Body of pancreas (tissue), 4 donors: ENCODE data around the gene SLC15A4. TPM values are rescaled to one million over a fixed set of nuclear protein-coding genes. Genes with fewer than 3 reads are reported as not detected.

Source experiments
- ATAC-seq: fragments of 150-250 bp; one replicate; pipeline ENCODE4 v1.9.1; 2016
- DNase-seq, 4 donors: peaks; one replicate each; pipeline ENCODE4 v3.0.0-alpha.2; 2019
- H3K27ac ChIP-seq, 4 donors: fragments of 200-600 bp; sonication (generic); 1 replicate in 3 of 4; 2 replicates in 1 of 4; pipeline versions ENCODE4 v1.5.1 to v1.6.1; 2016 to 2019; ENCODE audit warnings: mild to moderate bottlenecking in 1 of 4, mixed read lengths in 1 of 4, moderate library complexity in 1 of 4
- H3K27me3 ChIP-seq, 2 donors: fragments of 200-600 bp; sonication (generic); one replicate each; pipeline ENCODE4 v1.6.0; 2016; ENCODE audit warnings: mild to moderate bottlenecking in 1 of 2
- H3K36me3 ChIP-seq, 2 donors: fragments of 200-600 bp; sonication (generic); replicated peaks in 1 of 2; 2 replicates each; pipeline ENCODE4 v1.5.1; 2016; ENCODE audit warnings: low read depth in 2 of 2; ENCODE audit not compliant: insufficient read depth in 1 of 2
- H3K4me1 ChIP-seq: fragments of 200-600 bp; sonication (generic); one replicate; pipeline ENCODE4 v1.6.0; 2016
- H3K4me3 ChIP-seq, 2 donors: fragments of 200-600 bp; sonication (generic); 1 replicate in 1 of 2; 2 replicates in 1 of 2; pipeline ENCODE4 v1.5.1; 2016 to 2019
- H3K9me3 ChIP-seq, 3 donors: fragments of 200-600 bp; sonication (generic); 1 replicate in 2 of 3; 2 replicates in 1 of 3; pipeline ENCODE4 v1.5.1; 2016
- CTCF ChIP-seq, 7 experiments: fragments of 450-650 bp in 4 of 7; fragments of 200-600 bp in 3 of 7; sonication (generic) in 3 of 7; IDR thresholded peaks; one replicate each; pipeline ENCODE4 v1.5.1; 2016 to 2019; ENCODE audit warnings: antibody characterized with exemption in 7 of 7
- POLR2A ChIP-seq, 3 donors: fragments of 450-650 bp; IDR thresholded peaks; one replicate each; pipeline ENCODE4 v1.6.1; 2016; ENCODE audit warnings: antibody characterized with exemption in 3 of 3, mild to moderate bottlenecking in 2 of 3
- WGBS, 2 donors: methylation state at CpG; one replicate each; pipeline ENCODE4 v1.1.5; 2017; 5-methylcytosine and 5-hydroxymethylcytosine counted together
- intact Hi-C: fragments of 100-400 bp; cut with DNase I; formaldehyde crosslinking; loops from one replicate; pipeline ENCODE4 v1.15.1; 2023
- total RNA-seq, 2 donors: library from RNA; depleted of rRNA; stranded (reverse); fragments of >200 nt; gene quantifications; one replicate each; pipeline ENCODE4 v1.1.0, GENCODE V29; 2016

SLC15A4 gene
- total RNA-seq, 2 donors from 2014 or later = 14.5 to 21.0 TPM

- 34% methylated on average over 4 of the region's 4 CpGs for WGBS, 2 donors
- no peaks in the 10 kb centered on the region for H3K9me3 ChIP-seq
- DNase-seq (no peak), ATAC-seq (no peak)
- H3K27ac ChIP-seq = no peak overlapping the region
- H3K27me3 ChIP-seq = peaks cover 0 to 4% of the 10 kb centered on the region in 2 donors
- no peak overlapping the region for H3K4me3 ChIP-seq
- no peaks in the 10 kb centered on the region for H3K4me1 ChIP-seq
- H3K36me3 ChIP-seq = no peaks in the 10 kb centered on the region
- intact Hi-C loops = no loop called here
- no peak for TF ChIP-seq POLR2A (IDR thresholded peaks at IDR 0.05)
- TF ChIP-seq CTCF (IDR thresholded peaks at IDR 0.05) = no peak
Observed at GRCh38 chr12:128761379-128761790, 62.4 kb downstream of the SLC15A4 start.

- DNase-seq (no peak), ATAC-seq (no peak)
- TF ChIP-seq CTCF (IDR thresholded peaks at IDR 0.05) (no peak), POLR2A (IDR thresholded peaks at IDR 0.05) (no peak)
- Histone ChIP-seq H3K4me1 (no peaks in the 10 kb centered on the region), H3K36me3 (no peaks in the 10 kb centered on the region), H3K4me3 (no peak overlapping the region), H3K9me3 (no peaks in the 10 kb centered on the region), H3K27me3 (no peaks in the 10 kb centered on the region), H3K27ac (no peak overlapping the region)
- intact Hi-C loops = no loop called here
- 38 to 56% methylated on average over 4 of the region's 4 CpGs for WGBS, 2 donors
Observed at GRCh38 chr12:128755566-128755965, 68.2 kb downstream of the SLC15A4 start.

- no peak overlapping the region for H3K27ac ChIP-seq
- intact Hi-C loops = no loop called here
- H3K9me3 ChIP-seq = no peaks in the 10 kb centered on the region
- no peaks in the 10 kb centered on the region for H3K4me1 ChIP-seq
- 52 to 54% methylated on average over 3 of the region's 3 CpGs for WGBS, 2 donors
- DNase-seq = no peak
- no peak for ATAC-seq
- H3K4me3 ChIP-seq = no peak overlapping the region
- TF ChIP-seq POLR2A (IDR thresholded peaks at IDR 0.05) (no peak), CTCF (IDR thresholded peaks at IDR 0.05) (no peak)
- no peaks in the 10 kb centered on the region for H3K27me3 ChIP-seq
- H3K36me3 ChIP-seq = no peaks in the 10 kb centered on the region
Observed at GRCh38 chr12:128754275-128754674, 69.5 kb downstream of the SLC15A4 start.

- Histone ChIP-seq H3K4me3 (no peak overlapping the region), H3K36me3 (no peaks in the 10 kb centered on the region), H3K27me3 (no peaks in the 10 kb centered on the region), H3K27ac (no peak overlapping the region), H3K9me3 (no peaks in the 10 kb centered on the region), H3K4me1 (no peaks in the 10 kb centered on the region)
- no peak for ATAC-seq
- DNase-seq = no peak
- no peak for TF ChIP-seq CTCF (IDR thresholded peaks at IDR 0.05)
- TF ChIP-seq POLR2A (IDR thresholded peaks at IDR 0.05) = no peak
- WGBS, 2 donors = 30 to 39% methylated on average over 4 of the region's 4 CpGs
- intact Hi-C loops = no loop called here
Observed at GRCh38 chr12:128753438-128753837, 70.3 kb downstream of the SLC15A4 start.

- intact Hi-C loops = no loop called here
- ATAC-seq (no peak), DNase-seq (no peak)
- Histone ChIP-seq H3K4me3 (no peak overlapping the region), H3K4me1 (no peaks in the 10 kb centered on the region), H3K27ac (no peak overlapping the region), H3K9me3 (no peaks in the 10 kb centered on the region), H3K27me3 (no peaks in the 10 kb centered on the region), H3K36me3 (no peaks in the 10 kb centered on the region)
- TF ChIP-seq POLR2A (IDR thresholded peaks at IDR 0.05) (no peak), CTCF (IDR thresholded peaks at IDR 0.05) (no peak)
- 66 to 81% methylated on average over 5 of the region's 5 CpGs for WGBS, 2 donors
Observed at GRCh38 chr12:128752386-128752785, 71.4 kb downstream of the SLC15A4 start.
